CD4-positive, alpha-beta T cell treated with Interleukin-17A for 1 hour (primary cell): ENCODE results near the gene ADAMTS6.

Experiments
- DNase-seq: peaks from one replicate; pipeline ENCODE4 v3.0.0-alpha.2; 2020

Gene ADAMTS6

GRCh38 chr5:65276178-65276890, 205.4 kb downstream of the ADAMTS6 start:
- DNase-seq, result no peak

- DNase-seq, result no peak
Measured at GRCh38 chr5:65271906-65272305, 209.8 kb downstream of the ADAMTS6 start.

GRCh38 chr5:65268525-65268924, 213.2 kb downstream of the ADAMTS6 start:
- no peak for DNase-seq

GRCh38 chr5:65264420-65264819, 217.3 kb downstream of the ADAMTS6 start:
- no peak for DNase-seq

GRCh38 chr5:65263321-65263720, 218.4 kb downstream of the ADAMTS6 start:
- DNase-seq, result no peak

GRCh38 chr5:65262649-65263059, 219.1 kb downstream of the ADAMTS6 start:
- DNase-seq, result no peak

- DNase-seq, result no peak
Measured at GRCh38 chr5:65262096-65262495, 219.6 kb downstream of the ADAMTS6 start.

GRCh38 chr5:65261499-65261898, 220.2 kb downstream of the ADAMTS6 start:
- DNase-seq, result no peak

DNA sequence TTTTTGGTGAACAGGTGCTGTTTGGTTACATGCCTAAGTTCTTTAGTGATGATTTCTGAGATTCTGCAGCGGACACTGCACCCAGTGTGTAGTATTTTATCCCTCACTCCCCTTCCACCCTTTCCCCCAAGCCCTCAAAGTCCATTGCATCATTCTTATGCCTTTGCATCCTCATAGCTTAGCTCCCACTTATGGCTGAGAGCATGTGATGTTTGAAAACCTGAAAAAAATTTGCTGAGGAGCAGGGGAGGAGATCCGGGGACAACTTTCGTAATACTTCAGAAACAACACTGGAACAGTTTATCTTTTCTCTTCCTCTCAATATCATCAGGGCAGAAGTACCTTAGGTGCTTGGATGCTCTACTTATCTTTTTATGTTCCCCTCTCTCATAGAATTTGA, 226.4 kb downstream of the ADAMTS6 start:
- no peak for DNase-seq

DNA sequence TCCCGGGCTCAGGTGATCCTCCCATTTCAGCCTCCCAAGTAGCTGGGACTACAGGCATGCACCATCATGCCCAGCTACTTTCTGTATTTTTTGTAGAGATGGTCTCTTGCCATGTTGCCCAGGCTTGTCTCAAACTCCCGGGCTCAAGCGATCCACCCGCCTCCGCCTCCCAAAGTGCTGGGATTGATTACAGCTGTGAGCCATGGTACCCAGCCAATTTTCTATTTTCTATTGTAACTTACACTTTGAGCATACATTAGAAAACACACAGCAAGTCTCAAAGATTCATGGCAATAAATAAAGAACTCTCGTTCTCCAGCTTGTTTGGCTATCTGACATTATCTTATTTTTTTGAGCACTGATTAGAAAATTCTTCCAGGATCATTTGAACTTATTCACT, 228.7 kb downstream of the ADAMTS6 start:
- DNase-seq, result no peak

- DNase-seq, result no peak
Measured at GRCh38 chr5:65248896-65249295, 232.8 kb downstream of the ADAMTS6 start.

- DNase-seq, result no peak
Measured at GRCh38 chr5:65247594-65247993, 234.1 kb downstream of the ADAMTS6 start.

DNA sequence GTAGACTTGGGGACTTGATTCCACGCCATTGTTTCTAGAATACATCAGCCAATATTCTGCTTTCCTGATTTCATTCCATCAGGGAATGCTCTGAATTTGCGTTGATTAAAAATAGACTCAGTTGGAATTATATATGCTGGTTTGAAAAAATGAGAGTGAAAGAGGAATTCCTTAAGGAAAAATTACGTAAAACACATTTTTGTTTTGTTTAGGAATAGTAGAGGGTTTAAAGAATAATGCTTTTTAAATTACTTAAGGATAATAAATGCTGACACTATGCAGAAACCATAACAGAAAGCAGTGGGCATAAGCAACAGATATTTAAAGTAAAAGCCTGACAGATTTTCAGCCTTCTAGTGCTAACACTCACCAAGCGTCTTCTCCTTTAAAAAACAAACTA, 235.0 kb downstream of the ADAMTS6 start:
- no peak for DNase-seq

GRCh38 chr5:65244031-65244430, 237.7 kb downstream of the ADAMTS6 start:
- no peak for DNase-seq

DNA sequence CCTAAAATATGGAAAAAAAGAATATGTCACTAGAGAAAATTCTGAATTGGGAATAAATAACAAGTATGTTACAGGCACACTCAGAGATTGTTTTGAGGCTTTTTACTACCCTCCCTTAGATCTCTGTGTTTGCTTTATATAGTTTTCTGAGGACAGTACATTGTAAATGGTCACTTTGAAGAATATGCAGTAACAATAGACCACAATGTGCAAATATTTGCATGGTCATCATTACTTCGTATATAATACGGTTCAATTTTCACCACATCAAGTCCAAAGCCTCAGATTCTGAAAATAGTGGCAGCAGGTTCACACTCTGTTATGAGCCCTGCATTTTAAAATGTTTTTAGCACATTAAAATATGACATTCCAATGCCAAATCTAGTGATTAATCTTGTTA, 238.6 kb downstream of the ADAMTS6 start:
- no peak for DNase-seq

DNA sequence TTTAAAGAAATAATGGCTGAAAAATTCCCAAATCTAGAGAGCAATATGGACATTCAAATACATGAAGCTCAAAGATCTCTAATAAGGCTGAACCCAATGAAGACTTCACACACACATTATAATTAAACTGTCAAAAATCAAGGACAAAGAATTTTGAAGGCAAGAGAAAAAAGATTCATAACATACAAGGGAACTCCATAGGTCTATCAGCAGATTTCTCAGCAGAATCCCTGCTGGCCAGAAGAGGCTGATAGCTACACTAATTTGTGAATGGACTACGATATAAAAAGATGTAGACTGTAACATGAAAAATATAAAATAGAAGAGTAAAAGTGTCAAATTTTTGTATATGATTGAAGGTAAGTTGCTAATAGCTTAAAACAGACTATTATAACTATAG, 251.9 kb downstream of the ADAMTS6 start:
- no peak for DNase-seq

DNA sequence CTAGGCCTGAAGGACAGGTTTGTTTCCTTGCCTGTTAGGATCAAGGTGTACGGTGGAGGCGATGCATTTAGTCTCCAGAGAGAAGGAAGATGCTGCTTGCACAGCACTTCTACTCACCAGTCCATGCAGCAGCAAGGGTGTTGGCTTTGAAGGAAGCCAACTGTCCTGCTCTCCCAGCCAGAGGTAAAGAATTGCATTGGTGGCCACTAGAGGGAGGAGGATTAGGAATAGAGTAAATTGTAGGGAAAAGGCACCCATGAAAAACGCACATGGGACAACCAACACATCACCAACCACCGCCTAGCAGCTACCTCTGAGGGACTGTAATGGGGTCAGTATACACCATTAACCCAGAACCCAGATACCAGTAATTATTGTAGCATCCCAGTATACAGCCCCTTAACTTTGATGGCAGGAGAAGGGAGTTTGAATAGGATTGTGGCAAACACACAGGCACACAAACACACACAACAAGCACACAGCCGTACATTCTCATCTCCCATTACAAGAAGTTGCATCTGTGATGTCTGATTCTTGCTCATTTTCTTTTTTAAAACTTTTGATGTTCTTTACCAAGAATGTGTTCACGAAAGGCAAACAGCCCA, 267.7 kb downstream of the ADAMTS6 start:
- no peak for DNase-seq

- DNase-seq, result no peak
Measured at GRCh38 chr5:65209341-65209740, 272.4 kb downstream of the ADAMTS6 start.

DNA sequence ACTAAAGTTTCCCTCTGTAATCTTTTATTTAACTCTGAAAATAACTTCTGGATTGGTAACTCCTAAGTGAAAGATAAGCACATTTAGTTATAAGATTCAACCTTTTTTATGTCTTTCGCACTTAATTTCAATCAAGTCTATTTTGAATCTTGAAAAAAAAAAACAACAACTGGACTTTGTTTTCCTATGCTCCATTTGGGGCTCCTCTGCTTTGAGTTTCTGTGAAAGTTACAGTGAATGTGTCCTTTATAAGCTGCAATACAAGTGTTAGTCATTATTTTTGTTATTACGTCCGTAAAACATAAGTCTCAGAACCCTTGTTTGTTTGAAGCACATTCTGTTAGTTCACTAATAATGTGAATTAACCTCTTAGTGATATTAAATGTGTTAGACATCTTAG, 276.8 kb downstream of the ADAMTS6 start:
- DNase-seq, result no peak

GRCh38 chr5:65203746-65204145, 278.0 kb downstream of the ADAMTS6 start:
- DNase-seq, result no peak

DNA sequence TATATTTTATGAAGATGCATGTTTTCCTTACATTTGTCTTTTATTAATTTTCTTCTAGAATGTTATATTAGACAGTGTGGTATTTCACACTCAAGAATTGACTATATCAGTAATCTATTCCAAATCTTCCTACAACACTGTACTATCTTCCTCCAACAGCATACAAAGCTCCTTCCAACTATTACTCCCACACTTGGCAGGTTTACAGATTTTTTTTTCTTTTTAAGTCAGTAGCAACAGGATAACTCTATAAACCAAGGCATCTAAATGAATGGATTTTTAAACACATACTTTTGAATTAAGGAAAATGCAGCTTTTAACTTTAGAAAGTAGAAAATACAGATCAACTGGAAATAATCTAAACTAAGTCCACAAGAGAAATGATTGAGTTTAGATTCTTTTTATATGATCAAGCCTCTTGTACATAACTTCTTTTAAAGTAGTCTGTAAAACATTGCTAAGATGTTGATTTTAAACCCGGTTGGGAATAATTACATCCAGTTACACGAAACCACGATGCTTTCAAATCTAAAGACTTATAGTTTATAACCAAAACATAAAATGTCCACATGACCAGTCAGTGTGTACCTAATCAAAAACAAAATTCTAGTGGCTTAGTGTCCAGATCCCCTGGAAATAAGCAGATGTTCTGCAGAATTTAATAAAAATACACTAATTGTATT, 281.6 kb downstream of the ADAMTS6 start:
- no peak for DNase-seq

DNA sequence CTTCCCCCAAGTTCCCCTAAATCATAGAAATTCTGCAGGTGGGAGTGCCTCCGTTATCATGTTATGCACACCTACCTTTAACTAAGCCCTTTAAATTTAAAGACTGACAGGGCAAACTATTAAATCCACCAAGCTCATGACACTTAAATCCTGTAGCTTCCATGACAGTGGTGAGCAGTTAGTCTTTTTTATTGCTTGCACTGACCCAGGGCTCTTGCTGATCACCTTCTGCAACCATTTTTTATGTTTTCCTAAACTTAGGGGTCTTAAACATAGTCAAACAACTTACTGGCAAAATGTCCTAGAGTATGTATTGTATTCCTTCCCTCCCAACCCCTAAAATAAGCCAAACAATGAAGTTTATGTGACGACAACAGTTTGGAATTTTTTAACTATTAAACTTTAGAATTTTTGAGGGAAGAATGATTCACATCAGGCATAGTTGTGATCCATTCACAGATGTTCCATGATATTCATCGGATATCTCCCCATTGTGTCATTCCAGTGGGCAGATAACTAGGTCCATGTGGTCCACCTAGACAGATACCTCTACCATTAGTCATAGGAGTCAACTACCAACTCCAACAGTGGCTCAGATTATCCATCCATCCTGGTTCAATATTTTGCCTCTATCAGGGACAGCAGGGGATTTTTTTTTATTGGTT, 283.1 kb downstream of the ADAMTS6 start:
- no peak for DNase-seq

DNA sequence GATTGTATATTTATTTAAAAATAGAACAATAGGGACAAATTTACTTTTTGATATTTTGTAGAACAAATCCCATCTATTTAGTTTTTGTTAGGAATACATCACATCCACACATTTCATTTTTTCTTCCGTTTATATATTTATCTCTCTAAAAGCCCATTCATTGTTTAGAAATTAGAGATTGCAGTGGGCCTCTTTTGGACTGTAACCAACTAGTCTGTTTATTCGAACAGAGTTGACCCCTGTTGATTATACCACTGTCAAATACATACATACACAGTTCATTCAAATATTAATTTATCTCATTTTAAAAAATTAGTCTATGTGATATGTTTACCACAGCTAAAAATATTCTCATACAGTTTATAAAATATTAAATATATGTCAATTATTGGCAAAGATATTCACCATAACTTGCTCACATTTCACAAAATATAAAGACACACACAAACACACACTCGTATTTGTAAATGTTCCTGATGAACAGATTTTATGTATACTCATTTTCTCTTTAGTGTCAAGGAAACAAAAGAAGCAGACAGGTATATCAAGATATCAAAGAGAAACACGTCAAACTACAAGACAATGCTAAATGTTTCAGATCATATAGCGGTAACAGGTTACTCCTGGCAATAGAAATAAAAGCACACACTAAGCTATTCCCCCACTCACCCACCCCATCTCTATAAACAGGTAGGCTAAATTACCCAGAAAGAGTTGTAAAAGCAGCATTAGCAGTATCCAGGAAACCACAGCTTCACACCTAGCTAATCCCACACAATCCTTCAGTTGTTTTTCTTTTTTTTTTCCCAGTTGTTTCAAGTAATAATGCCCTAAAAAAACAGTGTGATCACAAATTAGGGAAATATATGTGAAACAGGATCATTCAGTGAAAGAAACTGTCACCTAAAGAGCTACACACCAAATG, 283.9 kb downstream of the ADAMTS6 start:
- no peak for DNase-seq
